ENCODE results near the gene HBP1. TPM values are rescaled to one million over a fixed set of nuclear protein-coding genes. Genes with fewer than 3 reads are reported as not detected.

The HBP1 gene
- total and polyA plus RNA-seq, 2 of the 4 experiments (the other 2 are of a cell fraction): 27.1 to 69.9 TPM

DNA sequence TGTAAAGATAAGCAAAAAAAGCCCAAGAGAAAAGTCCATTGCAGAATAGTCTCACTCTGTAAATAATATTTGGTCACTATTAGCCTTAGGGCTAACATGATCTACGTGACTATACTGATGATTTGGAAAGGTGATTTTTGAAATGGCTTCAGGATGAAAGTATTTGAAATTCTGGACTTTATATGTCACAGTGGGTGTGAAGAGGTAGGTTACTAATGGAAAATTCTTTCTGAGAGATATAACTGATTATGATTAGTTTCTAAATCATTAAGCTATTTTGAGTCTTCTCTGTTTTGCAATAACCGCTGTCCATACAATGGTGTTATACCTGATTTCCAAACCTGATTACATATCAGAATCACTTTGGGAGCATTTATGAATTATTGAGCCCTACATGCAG is 20.1 kb upstream of the HBP1 start:
- no peaks in the 10 kb centered on the region for H3K9me3 ChIP-seq (ENCODE audit: control insufficient read depth, insufficient read depth, low read length)
- H3K9me1 ChIP-seq (ENCODE audit: insufficient read depth, low read length): peaks cover 5% of the 10 kb centered on the region
- no peak overlapping the region for H3K4ac ChIP-seq (ENCODE audit: low read depth, low read length)
- H4K91ac ChIP-seq (ENCODE audit: insufficient read depth, low read depth, low read length): no peak overlapping the region
- no peak overlapping the region for H3K4me3 ChIP-seq (ENCODE audit: insufficient read depth, low read depth, low read length)
- H3K23ac ChIP-seq (ENCODE audit: low read depth, low read length): no peak overlapping the region
- no peak overlapping the region for H3K27ac ChIP-seq (ENCODE audit: insufficient read depth, low read length)
- intact Hi-C loops (cut with micrococcal nuclease): loop anchor here (5.0 kb wide), 1 partner anchor 486 kb away; the partner anchor contains the start of gene CCDC71L
- H4K5ac ChIP-seq (ENCODE audit: low read depth, low read length): no peak overlapping the region
- no peak overlapping the region for H3K14ac ChIP-seq (replicated peaks; ENCODE audit: low read depth, low read length)
- H3K79me1 ChIP-seq (ENCODE audit: low read depth in 1 of 2, low read length in 2 of 2): no peaks in the 10 kb centered on the region
- H3K18ac ChIP-seq (ENCODE audit: low read depth, low read length): no peak overlapping the region
- no peak overlapping the region for H2AK9ac ChIP-seq (replicated peaks; ENCODE audit: low read depth, low read length, poor library complexity)
- H2BK5ac ChIP-seq (ENCODE audit: low read depth, low read length, poor library complexity, severe bottlenecking): no peak overlapping the region
- H3K9ac ChIP-seq (ENCODE audit: low read depth, low read length): no peak overlapping the region
- CTCF ChIA-PET: interaction anchor here (2.2 to 3.2 kb wide), 3 partner anchors 10 to 201 kb away, joined by 6 to 28 read pairs (median 7); no protein-coding TSS in a partner anchor
- DNase-seq: no peak
- H4K8ac ChIP-seq (ENCODE audit: low read depth in 2 of 2, low read length in 2 of 2): no peak overlapping the region
- H2AK5ac ChIP-seq (ENCODE audit: low read depth, low read length): no peak overlapping the region
- dilution Hi-C loops (cut with HindIII; ENCODE audit: low sequenced_read_pairs, unreplicated experiment): no loop called here
- H3K4me1 ChIP-seq (ENCODE audit: control insufficient read depth, insufficient read depth, low read length): peaks cover 6% of the 10 kb centered on the region
- TF ChIP-seq POLR2A (IDR thresholded peaks at IDR 0.05; ENCODE audit: low read depth, low read length) (no peak), BHLHE40 (IDR thresholded peaks at IDR 0.05; ENCODE audit: low read depth, low read length) (no peak)
- H3K4me2 ChIP-seq (ENCODE audit: low read depth, low read length): no peak overlapping the region
- no peaks in the 10 kb centered on the region for H3K36me3 ChIP-seq (ENCODE audit: control insufficient read depth, insufficient read depth, low read length)
- H2BK15ac ChIP-seq (ENCODE audit: low read depth, low read length): no peak overlapping the region
- H3K56ac ChIP-seq (ENCODE audit: extremely low read depth, insufficient read depth, low read length): no peak overlapping the region
- H2BK120ac ChIP-seq (ENCODE audit: low read depth, low read length): no peak overlapping the region
- no peaks in the 10 kb centered on the region for H3K27me3 ChIP-seq (ENCODE audit: control insufficient read depth, insufficient read depth, low read length)
- H2BK20ac ChIP-seq (ENCODE audit: low read depth, low read length): no peak overlapping the region
- in situ Hi-C loops (cut with MboI; ENCODE audit: low sequenced_read_pairs): loop anchor here (5.0 to 10.0 kb wide), 3 partner anchors 201 to 974 kb away; no protein-coding TSS in a partner anchor
- POLR2A ChIA-PET (ENCODE audit: unreplicated experiment): no interaction called here
- no peak overlapping the region for H2AFZ ChIP-seq (replicated peaks; ENCODE audit: low read length, poor library complexity)
- BruUV-seq (replicated peaks): no TSS peak
- WGBS, 2 experiments (ENCODE audit: extremely low coverage in 2 of 2, insufficient read length in 1 of 2): no CpG with 5 or more reads among the region's 2 CpGs
- ATAC-seq (ENCODE audit: low read depth): no peak
- no peaks in the 10 kb centered on the region for H4K20me1 ChIP-seq (ENCODE audit: insufficient read depth, low read length)

Measured in IMR-90 (cell line).